ENCODE measurements around the gene PHLDB2.

GRCh38 chr3:112018712-112019111, 159.6 kb downstream of the PHLDB2 start:
- TF ChIP-seq CTCF (IDR thresholded peaks at IDR 0.05) (no peak), POLR2A (IDR thresholded peaks at IDR 0.05) (no peak)
